Liver (tissue), 3 donors: ENCODE results near the gene GRAMD1C.

Experiments used
- HNF4G ChIP-seq: IDR thresholded peaks from 2 replicates; pipeline ENCODE4 v1.6.1; 2016; ENCODE audit warnings: antibody characterized with exemption
- JUND ChIP-seq, 2 donors: IDR thresholded peaks; 2 replicates each; pipeline ENCODE4 v1.6.1; 2016; ENCODE audit warnings: antibody characterized with exemption in 2 of 2
- RAD21 ChIP-seq, 2 donors: IDR thresholded peaks; 2 replicates each; pipeline ENCODE4 v1.6.1; 2016; ENCODE audit warnings: antibody characterized with exemption in 2 of 2, mild to moderate bottlenecking in 2 of 2
- RXRA ChIP-seq, 2 donors: IDR thresholded peaks; 2 replicates each; pipeline ENCODE4 v1.6.1; 2017 to 2018; ENCODE audit warnings: antibody characterized with exemption in 2 of 2, mild to moderate bottlenecking in 1 of 2
- SP1 ChIP-seq: IDR thresholded peaks from 2 replicates; pipeline ENCODE4 v1.6.1; 2018; ENCODE audit warnings: antibody characterized with exemption, mild to moderate bottlenecking
- TF ChIP-seq, protein P1 (sequence below): fragments of 150-350 bp; IDR thresholded peaks from 2 replicates; pipeline ENCODE4 v1.5.1; 2017; ENCODE audit warnings: improper control_type of control experiment, low read depth, low read length; ENCODE audit not compliant: missing input control
- TF ChIP-seq, protein P2 (sequence below): IDR thresholded peaks from 2 replicates; pipeline ENCODE4 v1.6.1; 2016; ENCODE audit warnings: antibody characterized with exemption
- donor health status: healthy.
- donor health status: healthy.

DNA sequence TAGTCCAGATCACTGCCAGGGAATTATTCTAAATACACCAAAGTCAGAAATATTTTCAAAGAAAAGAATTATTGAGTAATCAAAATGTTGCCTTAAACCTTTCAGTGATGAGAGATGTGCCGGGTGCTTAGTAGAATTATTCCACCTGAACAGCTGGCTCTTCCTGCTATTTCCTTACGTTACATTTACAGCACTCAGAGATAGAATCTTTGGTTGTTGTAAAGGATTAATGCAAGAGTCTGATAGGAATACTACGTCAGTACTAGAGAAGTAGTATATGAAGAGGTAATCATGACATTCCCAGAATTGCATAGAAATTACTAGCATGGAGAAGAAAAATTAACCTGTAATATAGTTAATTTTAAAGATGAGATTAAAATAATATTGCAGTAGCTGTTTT, 58.3 kb downstream of the GRAMD1C start:
- TF ChIP-seq, protein P1, sequence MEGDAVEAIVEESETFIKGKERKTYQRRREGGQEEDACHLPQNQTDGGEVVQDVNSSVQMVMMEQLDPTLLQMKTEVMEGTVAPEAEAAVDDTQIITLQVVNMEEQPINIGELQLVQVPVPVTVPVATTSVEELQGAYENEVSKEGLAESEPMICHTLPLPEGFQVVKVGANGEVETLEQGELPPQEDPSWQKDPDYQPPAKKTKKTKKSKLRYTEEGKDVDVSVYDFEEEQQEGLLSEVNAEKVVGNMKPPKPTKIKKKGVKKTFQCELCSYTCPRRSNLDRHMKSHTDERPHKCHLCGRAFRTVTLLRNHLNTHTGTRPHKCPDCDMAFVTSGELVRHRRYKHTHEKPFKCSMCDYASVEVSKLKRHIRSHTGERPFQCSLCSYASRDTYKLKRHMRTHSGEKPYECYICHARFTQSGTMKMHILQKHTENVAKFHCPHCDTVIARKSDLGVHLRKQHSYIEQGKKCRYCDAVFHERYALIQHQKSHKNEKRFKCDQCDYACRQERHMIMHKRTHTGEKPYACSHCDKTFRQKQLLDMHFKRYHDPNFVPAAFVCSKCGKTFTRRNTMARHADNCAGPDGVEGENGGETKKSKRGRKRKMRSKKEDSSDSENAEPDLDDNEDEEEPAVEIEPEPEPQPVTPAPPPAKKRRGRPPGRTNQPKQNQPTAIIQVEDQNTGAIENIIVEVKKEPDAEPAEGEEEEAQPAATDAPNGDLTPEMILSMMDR: no peak
- TF ChIP-seq, protein P2, sequence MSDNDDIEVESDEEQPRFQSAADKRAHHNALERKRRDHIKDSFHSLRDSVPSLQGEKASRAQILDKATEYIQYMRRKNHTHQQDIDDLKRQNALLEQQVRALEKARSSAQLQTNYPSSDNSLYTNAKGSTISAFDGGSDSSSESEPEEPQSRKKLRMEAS: no peak
- TF ChIP-seq SP1: no peak
- no peak for TF ChIP-seq JUND (IDR thresholded peaks at IDR 0.05)
- TF ChIP-seq RAD21 (IDR thresholded peaks at IDR 0.05): no peak
- TF ChIP-seq RXRA (IDR thresholded peaks at IDR 0.05): no peak
- TF ChIP-seq HNF4G: no peak
